HG03571 (cell line): Measurements from ENCODE around the gene MED15.
A peak's percentile ranks its signal among the peaks of the same experiment; 100 is the strongest.
"Not testable (repeated sequence)": the region's sequence is repeated elsewhere in the genome, so short reads cannot be mapped to it uniquely, and the experiment has no call there.

Experiments used
- ATAC-seq: cut with Tn5 transposase; IDR thresholded peaks from one replicate; pipeline ENCODE4 v1.9.1; 2021; ENCODE audit not compliant: unreplicated experiment

Gene MED15, protein sequence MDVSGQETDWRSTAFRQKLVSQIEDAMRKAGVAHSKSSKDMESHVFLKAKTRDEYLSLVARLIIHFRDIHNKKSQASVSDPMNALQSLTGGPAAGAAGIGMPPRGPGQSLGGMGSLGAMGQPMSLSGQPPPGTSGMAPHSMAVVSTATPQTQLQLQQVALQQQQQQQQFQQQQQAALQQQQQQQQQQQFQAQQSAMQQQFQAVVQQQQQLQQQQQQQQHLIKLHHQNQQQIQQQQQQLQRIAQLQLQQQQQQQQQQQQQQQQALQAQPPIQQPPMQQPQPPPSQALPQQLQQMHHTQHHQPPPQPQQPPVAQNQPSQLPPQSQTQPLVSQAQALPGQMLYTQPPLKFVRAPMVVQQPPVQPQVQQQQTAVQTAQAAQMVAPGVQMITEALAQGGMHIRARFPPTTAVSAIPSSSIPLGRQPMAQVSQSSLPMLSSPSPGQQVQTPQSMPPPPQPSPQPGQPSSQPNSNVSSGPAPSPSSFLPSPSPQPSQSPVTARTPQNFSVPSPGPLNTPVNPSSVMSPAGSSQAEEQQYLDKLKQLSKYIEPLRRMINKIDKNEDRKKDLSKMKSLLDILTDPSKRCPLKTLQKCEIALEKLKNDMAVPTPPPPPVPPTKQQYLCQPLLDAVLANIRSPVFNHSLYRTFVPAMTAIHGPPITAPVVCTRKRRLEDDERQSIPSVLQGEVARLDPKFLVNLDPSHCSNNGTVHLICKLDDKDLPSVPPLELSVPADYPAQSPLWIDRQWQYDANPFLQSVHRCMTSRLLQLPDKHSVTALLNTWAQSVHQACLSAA

DNA sequence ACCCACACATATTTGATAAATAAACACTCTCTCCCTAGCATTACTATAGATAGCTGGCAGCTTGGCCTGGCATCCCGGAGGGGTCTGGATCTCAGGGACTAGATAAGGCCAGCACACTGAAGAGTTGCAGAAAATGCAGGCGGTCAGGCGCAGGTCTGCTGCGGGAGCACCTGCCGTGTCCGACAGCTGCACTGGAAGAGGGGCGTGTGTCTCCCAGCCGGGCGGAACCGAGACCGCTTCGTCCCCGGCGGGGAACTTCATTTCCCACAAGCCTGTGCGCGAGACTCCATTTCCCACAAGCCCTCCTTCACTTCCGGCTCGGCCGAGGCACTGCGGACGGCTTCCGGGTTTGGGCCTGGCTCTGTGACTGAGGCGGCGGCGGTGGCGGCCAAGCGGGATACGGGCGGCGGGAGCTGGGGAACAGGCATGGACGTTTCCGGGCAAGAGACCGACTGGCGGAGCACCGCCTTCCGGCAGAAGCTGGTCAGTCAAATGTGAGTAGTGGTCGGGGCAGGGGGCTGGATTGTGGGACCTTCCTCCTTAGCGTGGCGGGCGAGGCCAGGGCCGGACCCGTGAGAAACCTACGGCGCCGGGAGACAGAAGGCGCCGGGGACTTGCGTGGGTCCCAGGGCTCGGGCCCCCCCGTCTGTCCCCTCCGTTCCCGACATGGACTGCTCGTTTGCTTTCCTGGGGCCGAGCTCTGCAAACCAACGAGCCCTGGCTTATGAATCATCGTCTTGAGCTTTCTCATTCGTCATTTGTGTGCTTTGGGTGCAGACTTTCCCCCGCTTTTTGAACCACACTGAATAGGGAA, at the start of gene MED15:
MED15 (plus strand) TSS at position 358 of the 814 bp plus-strand sequence; CDS start at position 427, 69 bp downstream.
- peak; percentile 75 for ATAC-seq

- ATAC-seq, result no peak
Measured at GRCh38 chr22:20458530-20459151, 48.8 kb upstream of the MED15 start.

GRCh38 chr22:20459152-20459542, 48.3 kb upstream of the MED15 start:
- ATAC-seq, result no peak

DNA sequence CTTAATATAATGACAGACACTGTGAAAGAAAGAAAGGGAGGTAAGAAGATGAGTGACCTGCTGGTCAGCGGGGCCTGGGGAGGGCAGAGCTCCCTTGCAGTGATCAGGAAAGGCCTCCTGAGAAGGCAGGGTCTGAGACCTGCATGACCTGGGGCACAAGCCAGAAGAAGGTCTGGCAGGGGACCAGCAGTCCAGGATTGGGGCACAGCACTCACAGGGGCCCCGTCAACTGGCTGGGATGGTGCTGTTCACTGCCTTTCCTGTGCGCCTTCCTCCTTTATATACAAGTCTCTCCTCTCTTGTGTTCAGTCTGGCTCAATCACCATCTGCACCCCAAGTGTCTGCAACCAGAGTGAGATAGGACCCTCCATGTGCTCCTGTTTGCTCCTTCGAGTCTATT, 47.5 kb upstream of the MED15 start:
- ATAC-seq, result no peak

DNA sequence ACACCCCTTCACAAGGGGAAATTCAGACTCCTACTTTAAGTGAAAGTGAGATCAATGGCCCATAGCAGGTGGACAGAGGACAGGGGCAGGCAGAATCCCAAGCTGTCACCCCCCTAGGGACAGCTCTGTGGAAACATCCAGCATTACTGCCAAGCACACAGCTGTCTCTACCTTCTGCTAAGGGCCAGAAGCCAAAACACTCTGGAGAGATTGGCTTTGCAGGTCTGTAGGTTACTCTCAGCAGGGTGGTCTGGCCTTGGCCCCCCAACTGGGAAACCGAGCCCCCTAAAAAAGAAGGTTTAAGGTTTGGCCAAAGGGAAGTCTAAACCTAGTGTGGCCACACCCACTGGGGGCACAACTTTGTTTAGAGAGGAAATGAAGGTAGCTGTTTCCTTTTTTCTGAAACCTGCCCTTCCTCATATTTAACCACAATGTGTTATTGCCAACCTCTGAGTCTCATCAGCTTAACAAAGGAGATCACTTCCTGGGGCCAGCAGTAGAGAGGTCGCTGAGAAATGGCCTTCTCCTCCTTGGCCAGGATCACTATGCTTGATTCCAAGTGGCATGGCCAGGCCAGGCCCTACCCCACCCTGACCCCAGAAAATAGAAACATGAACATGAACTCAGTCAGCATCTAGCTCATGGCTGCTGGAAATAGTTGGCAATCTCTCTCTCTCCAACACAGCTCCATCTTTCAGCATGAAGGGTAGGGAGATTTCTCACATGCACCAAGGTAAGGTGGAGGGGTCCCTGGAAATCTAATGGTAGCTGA, 43.9 kb upstream of the MED15 start:
- no peak for ATAC-seq

- no peak for ATAC-seq
Measured at GRCh38 chr22:20464096-20464614, 43.3 kb upstream of the MED15 start.

DNA sequence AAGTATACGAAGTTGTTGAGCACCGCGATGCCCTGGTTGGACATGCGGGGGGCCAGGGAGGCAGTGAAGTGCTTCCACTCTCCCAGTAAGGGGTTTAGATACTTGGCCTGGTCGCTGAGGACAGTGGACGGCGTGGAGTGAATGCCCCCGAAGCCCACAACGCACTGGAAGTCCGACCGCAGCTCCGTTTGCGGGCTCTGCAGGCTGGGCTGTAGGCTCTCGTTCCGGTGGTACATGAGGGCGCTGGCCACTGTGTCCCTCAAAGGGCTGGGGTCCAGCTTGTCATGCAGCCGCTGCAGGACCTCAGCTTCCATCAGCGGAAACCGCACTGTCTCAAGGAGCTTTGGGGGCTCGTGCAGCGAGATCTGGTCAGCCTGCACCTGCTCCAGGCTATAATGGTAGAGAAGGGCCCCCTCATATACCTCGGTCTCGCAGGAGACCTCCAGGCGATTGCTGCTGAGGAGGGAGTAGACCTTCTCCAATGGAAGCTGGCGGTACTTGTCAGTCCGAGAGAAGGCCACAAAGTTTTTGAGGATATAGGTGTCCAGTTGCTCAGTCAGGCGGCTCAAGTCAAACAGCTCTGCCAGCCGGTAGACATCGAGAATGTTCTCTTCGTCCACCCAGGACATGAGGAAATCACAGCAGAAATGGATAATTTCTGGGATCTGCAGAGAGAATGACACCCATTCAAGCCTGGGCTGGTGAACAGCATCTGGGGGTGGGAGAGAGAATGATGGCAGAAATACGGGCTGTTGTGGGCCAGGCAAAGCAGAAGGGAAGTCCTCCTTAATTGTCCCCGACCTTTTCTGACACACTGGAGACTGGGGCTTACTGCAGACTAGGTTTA, 42.3 kb upstream of the MED15 start:
- ATAC-seq, result no peak

DNA sequence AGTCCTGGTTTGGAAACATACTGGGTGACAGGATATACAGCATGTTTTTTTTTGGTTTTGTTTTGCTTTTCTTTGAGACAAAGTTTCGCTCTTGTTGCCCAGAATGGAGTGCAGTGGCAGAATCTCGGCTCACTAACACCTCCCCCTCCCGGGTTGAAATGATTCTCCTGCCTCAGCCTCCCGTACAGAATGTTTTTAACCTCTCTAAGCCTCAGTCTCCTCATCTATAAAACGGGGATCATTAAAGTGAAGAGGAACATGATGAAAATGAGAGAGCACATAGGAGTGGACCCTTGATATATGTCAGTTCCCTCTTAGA, 41.7 kb upstream of the MED15 start:
- no peak for ATAC-seq

- ATAC-seq, result no peak
Measured at GRCh38 chr22:20466659-20467379, 40.6 kb upstream of the MED15 start.

GRCh38 chr22:20469110-20469868, 38.1 kb upstream of the MED15 start:
- ATAC-seq, result no peak

- ATAC-seq, result not testable (repeated sequence)
Measured at GRCh38 chr22:20470525-20470924, 36.9 kb upstream of the MED15 start.

GRCh38 chr22:20471126-20471833, 36.1 kb upstream of the MED15 start:
- no peak for ATAC-seq

DNA sequence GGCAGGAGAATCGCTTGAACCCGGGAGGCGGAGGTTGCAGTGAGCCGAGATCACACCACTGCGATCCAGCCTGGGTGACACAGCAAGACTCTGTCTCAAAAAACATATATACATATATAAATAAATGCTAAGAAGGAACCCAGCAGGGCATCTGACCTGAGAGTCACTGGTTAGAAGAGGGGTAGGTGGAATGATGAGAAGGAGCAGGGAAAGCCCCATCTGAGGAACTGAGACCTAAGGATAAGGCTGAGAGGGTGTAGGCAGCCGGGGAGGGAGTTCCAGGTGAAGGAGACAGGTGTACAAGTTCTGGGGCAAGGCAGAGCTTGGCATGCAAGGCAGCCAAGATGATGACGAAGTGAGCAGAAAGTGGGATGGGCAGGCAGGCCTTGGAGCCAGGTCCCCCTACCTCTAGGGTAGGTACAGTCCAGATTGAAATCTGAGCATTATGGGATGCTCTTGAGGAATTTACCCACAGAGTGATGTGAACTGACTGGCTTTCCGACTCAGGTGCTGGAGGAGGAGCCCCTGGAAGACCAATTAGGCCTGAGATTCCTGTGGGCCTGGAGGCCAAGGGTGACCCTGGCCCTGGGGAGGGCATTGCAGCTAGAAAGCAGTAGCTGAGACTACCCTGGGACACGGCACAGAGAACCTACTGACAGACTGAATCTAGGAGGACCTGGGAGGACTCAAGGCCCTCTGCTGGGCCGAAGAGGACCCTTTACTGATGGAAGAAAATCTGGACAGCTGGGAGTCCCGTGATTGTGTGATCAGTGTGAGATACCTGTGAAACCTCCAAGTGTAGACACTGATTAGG, 34.6 kb upstream of the MED15 start:
- no peak for ATAC-seq

- no peak for ATAC-seq
Measured at GRCh38 chr22:20475115-20475436, 32.3 kb upstream of the MED15 start.

DNA sequence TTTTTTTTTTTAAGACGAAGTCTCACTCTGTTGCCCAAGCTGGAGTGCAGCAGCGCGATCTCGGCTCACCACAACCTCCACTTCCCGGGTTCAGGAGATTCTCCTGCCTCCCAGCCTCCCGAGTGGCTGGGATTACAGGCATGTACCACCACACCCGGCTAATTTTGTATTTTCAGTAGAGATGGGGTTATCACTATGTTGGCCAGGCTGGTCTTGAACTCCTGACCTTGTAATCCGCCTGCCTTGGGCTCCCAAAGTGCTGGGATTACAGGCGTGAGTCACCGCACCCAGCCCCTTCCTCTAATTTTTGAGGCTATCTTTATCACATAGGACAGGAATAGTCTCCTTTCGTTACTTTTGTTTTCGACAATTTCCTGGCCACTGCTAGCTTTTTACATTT, 31.8 kb upstream of the MED15 start:
- not testable (repeated sequence) for ATAC-seq

- ATAC-seq, result not testable (repeated sequence)
Measured at GRCh38 chr22:20478059-20478458, 29.4 kb upstream of the MED15 start.
